SW480 (cell line): ENCODE results near the gene CDH23.
A peak's percentile ranks its signal among the peaks of the same experiment; 100 is the strongest.

Source experiments
- DNase-seq: peaks from one replicate; pipeline ENCODE4 v3.0.0-alpha.2; 2016; ENCODE audit warnings: low spot score

CDH23 gene

GRCh38 chr10:71517298-71518169 lies 120.8 kb downstream of the CDH23 start:
- DNase-seq = no peak

DNA sequence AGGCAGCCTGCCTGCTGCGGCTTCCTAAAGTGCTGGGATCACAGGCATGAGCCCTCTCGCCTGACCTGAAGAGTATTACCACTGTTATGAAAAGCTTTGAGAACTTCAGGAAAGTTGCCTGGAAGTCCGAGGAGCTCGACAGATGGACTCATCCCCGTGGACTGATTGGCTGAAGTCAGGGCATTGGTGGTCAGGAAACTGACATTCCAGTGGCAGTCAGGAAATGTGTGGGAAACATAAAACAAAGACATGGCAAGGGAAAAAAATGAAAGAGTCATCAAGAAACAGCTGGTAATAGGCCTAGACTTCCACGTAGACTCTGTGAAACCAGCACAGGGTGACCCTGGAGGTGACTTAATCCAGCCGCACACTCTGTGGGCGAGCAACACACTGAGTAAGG lies 123.3 kb downstream of the CDH23 start:
- peak; percentile 22 for DNase-seq

- DNase-seq = no peak
Measured at GRCh38 chr10:71521504-71522441, 125.1 kb downstream of the CDH23 start.

DNA sequence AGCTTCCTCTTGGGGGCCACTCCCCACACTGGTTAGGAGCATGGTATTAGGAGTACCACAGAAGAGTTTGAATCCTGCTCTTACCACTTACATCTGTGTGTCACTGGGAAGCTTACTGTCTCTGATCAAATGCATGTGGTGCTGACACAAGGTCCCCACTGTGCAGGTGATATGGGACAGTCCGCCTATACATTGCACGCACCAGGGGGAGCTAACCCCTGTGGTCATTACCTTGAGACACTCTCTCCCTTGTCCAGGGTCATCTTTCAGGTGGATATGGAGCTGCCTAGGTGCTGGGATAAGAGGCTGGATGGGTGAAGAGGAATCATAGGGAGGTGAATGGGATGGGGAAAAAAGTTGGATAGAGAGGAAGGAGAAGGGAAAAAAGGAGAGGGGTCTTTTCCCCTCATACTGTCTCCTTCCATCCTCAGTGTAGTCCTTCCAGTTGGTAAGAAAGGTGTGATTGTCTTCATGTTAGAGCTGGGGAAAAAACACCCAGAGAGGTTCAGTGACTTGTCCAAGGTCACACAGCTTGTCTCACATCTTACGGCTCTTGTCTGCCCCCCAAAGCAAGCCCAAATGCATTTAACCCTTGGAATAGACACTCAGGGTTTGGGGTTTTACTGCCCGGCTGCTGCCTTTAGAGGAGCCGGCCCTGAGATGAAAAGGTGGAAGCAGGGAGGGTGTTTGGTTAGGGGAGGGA lies 125.9 kb downstream of the CDH23 start:
- peak; percentile 18 for DNase-seq

DNA sequence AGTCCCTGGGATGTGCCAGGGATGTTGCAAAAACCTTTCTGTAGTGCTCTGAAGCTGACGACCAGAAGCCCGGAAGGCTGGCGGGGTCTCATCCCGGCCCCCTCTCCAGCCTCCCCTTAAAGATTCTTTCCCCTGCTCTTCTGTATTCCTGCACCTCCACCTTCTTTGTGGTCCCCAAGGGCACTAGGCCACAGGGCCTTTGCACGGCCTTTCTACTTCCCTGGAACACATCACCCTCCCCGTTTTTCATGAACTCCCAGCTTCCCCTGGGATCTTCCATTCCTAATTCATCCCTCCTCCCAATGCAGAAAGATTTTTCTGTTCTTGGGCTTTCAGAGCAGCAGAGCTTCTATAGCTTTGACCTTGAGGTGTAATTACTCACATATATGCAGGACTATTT lies 127.0 kb downstream of the CDH23 start:
- DNase-seq = no peak

- DNase-seq = no peak
Measured at GRCh38 chr10:71525092-71525491, 128.4 kb downstream of the CDH23 start.

- no peak for DNase-seq
Measured at GRCh38 chr10:71525721-71526120, 129.0 kb downstream of the CDH23 start.

DNA sequence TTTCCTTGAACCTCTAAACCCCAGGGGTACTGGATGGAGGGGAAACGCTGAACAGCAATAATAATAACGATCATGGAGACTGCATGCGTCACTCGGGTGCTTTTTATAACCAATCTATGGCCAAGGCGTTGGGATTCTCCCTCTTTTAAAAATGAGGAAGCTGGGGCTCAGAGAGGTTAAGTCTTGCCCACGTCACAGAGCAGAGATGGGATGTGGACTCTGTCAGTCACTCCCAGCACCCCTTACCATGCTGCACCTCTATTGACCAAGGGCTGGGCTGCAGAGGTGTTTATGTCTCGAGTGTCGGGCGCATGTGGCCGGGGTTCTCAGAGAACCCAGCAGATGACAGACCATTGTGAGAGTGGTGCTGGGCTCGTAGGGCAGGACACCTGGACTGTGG lies 129.9 kb downstream of the CDH23 start:
- no peak for DNase-seq

GRCh38 chr10:71527135-71527534 lies 130.4 kb downstream of the CDH23 start:
- no peak for DNase-seq

GRCh38 chr10:71528371-71529206 lies 131.9 kb downstream of the CDH23 start:
- peak; percentile 17 for DNase-seq

- no peak for DNase-seq
Measured at GRCh38 chr10:71529207-71529827, 132.6 kb downstream of the CDH23 start.

DNA sequence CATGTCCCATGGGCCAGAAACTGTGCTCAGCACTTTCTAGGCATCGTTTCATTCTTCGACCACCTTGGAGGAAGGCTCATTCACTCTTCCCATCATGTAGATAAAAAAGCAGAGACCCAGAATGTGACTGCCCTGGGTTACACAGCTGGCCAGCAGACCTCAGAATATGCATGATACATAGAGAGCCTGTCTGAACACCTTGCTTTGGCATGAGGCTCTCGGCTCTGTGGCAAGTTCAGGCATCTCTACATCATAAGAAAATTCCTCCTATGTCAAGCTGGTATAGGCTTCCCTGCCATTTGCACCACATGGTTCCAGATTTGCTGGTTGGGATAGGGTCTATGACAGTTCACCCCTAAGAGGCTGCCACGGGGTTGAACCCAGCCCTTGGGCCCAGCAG lies 134.1 kb downstream of the CDH23 start:
- DNase-seq = no peak

- DNase-seq = peak; percentile 31
Measured at GRCh38 chr10:71531485-71532446, 135.0 kb downstream of the CDH23 start.

DNA sequence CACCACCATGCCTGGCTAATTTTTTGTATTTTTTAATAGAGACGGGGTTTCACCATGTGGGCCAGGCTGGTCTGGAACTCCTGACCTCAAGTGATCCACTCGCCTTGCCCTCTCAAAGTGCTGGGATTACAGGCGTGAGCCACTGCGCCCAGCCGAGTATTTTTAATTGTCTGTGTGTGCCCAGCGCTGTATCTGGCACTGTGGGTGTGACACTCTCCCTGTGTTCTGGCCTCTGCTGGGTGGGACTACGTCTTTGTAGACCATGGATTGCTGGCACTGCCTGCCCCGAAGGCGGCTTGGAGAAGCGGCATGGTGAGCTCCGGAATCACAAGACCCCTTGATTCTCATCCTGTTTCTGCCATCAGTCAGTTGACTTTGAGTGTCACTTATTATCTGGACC lies 136.2 kb downstream of the CDH23 start:
- DNase-seq = no peak

- DNase-seq = no peak
Measured at GRCh38 chr10:71533936-71534335, 137.2 kb downstream of the CDH23 start.

GRCh38 chr10:71534568-71535194 lies 138.0 kb downstream of the CDH23 start:
- DNase-seq = no peak

DNA sequence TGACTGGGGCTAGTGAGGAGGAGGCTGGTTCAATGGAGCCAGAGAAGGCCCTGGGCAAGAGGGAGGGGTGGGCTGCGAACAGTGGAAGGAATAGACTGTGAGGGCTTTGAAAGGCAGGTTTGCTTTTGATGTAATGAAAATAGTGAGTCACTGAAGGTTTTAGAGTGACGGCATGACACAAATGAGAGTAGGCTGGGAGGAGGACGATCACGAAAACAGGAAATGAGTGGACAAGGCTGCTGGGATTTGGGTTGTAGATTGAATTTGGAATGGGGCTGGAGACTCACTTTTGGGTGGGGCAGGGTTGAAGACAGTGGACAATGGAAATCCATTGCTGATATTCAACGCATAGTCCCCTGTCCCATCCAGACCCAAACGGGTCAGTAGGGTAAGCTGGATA lies 139.6 kb downstream of the CDH23 start:
- no peak for DNase-seq

DNA sequence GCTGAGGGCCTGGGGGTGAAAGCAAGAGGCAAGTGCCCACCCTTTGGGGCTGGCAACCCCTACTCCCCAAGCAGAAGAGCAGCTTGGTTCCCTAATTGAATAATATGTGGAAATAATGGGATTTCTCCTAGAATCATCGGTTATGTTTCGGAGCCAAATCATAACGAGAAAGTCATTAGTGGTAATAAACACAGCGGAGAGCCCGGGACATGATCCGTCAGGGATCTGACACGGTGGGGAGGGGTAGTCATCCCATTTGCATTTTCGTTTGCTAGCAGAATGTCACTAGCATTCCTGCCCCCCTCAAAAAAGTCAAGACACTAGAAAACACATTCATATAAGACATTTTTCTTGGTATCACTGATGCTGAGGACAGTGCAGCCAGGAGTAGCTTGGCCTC lies 140.4 kb downstream of the CDH23 start:
- no peak for DNase-seq

DNA sequence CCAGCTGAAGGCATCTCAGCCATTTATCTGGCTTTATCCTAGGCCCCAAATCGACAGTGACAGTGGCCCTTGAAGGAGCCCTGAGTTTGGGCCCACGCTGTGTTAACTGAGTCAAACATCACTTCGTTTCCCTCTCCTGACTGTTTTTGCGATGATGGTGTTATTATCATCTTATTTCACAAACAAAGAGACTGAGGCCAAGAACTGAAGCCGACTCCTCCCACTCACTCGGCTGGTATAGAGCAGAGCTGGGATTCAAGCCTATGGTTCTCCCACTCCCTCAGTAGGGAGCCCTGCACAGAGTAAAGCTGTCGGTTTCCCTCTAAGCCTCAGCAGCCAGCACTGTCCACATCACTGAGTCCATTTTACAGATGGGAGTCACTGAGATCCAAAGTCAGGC lies 141.0 kb downstream of the CDH23 start:
- DNase-seq = no peak
